H1 (cell line): Measurements from ENCODE around the gene CENPV. TPM values are rescaled to one million over a fixed set of nuclear protein-coding genes. Genes with fewer than 3 reads are reported as not detected.

Source experiments
- FOSL1 ChIP-seq: IDR thresholded peaks from 2 replicates; pipeline ENCODE4 v1.6.1; 2011; ENCODE audit warnings: mild to moderate bottlenecking, low read depth, low read length, moderate library complexity; ENCODE audit not compliant: insufficient read depth
- JUND ChIP-seq: IDR thresholded peaks from 2 replicates; pipeline ENCODE4 v1.6.1; 2011; ENCODE audit warnings: mild to moderate bottlenecking, improper control_type of control experiment, low read length
- MAFK ChIP-seq: IDR thresholded peaks from 2 replicates; pipeline ENCODE4 v1.6.1; 2012; ENCODE audit warnings: low read depth, mild to moderate bottlenecking, improper control_type of control experiment, low read length
- POLR2A ChIP-seq, 2 experiments: IDR thresholded peaks; 1 replicate in 1 of 2; 2 replicates in 1 of 2; pipeline ENCODE4 v1.6.1; 2011; ENCODE audit warnings: low read depth in 2 of 2, low read length in 2 of 2, mild to moderate bottlenecking in 2 of 2; ENCODE audit errors: control extremely low read depth in 1 of 2
- SP4 ChIP-seq: IDR thresholded peaks from 2 replicates; pipeline ENCODE4 v1.6.1; 2012; ENCODE audit warnings: low read length, inconsistent platforms
- TAF7 ChIP-seq: optimal IDR thresholded peaks from 2 replicates; pipeline ENCODE3; 2011; ENCODE audit warnings: low read depth, mild to moderate bottlenecking, inconsistent platforms, low read length, moderate library complexity, borderline replicate concordance
- USF2 ChIP-seq: IDR thresholded peaks from 2 replicates; pipeline ENCODE4 v1.6.1; 2011; ENCODE audit warnings: low read length, improper control_type of control experiment
- polyA plus RNA-seq, 7 experiments: library from polyadenylated mRNA; depleted of rRNA in 3 of 7; stranded (reverse) in 5 of 7; unstranded in 2 of 7; fragments of >200 nt in 5 of 7; fragments of 200-250 nt in 2 of 7; gene quantifications; 1 replicate in 5 of 7; 2 replicates in 1 of 7; 4 replicates in 1 of 7; pipeline versions ENCODE4 v1.2.1 to v1.2.3, GENCODE V29; 2011 to 2013; ENCODE audit warnings: missing spikeins in 2 of 7, mixed read lengths in 2 of 7
- total RNA-seq: library from RNA; stranded (reverse); fragmentation: NEBNext Ultra II Directional; extraction: Animal tissue kit (Norgen Biotek cat#: 25700); gene quantifications from 2 replicates; pipeline ENCODE4 v1.2.1, GENCODE V29; 2021
- TF ChIP-seq, protein P1 (sequence below): IDR thresholded peaks from 2 replicates; pipeline ENCODE4 v1.6.1; 2011; ENCODE audit warnings: low read depth, mild to moderate bottlenecking, low read length; ENCODE audit not compliant: insufficient read depth

The CENPV gene
- total and polyA plus RNA-seq, 2 of the 8 experiments (the other 6 are each of a cell fraction or from before 2014, with no cell fraction given) = 249 to 260 TPM

DNA sequence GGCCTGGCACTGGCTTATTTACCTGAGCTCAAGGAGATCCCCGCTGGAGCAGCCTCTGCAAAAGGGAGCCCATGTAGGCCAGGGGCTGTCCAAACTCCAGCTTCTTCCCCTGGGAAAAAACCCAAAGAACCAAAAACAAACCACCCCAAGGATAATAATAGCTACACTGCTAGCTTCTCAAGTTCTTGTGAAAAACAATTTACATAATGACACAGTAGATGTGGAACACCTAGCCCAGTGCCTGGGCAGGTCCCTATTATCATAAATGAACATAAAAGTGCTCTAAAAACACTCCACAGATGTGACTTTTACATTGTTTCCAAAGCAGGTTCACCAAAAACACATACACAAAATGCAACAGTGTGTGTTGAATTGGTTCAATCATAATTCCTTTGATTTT is 27.3 kb downstream of the CENPV start (continued):
- TF ChIP-seq USF2 (no peak), POLR2A (IDR thresholded peaks at IDR 0.05; ENCODE audit: control extremely low read depth in 1 of 2, low read depth in 2 of 2, low read length in 2 of 2) (no peak), FOSL1 (no peak), SP4 (no peak), JUND (no peak), MAFK (no peak), TAF7 (no peak)
- TF ChIP-seq, protein P1, sequence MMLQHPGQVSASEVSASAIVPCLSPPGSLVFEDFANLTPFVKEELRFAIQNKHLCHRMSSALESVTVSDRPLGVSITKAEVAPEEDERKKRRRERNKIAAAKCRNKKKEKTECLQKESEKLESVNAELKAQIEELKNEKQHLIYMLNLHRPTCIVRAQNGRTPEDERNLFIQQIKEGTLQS = no peak
